MM.1S (cell line): Measurements from ENCODE around the gene MBTD1.

ENCODE experiments used
- EZH2 ChIP-seq: fragments of 300-600 bp; sonication (generic); optimal IDR thresholded peaks from 2 replicates; pipeline ENCODE3; 2017; ENCODE audit warnings: low read depth, mild to moderate bottlenecking, antibody characterized with exemption, low read length, mixed read lengths
- EZH2phosphoT487 ChIP-seq: fragments of 300-600 bp; sonication (generic); IDR thresholded peaks from 2 replicates; pipeline ENCODE4 v1.6.1; 2018; ENCODE audit warnings: antibody characterized with exemption, low read length
- TF ChIP-seq, protein P1 (sequence below): fragments of 300-600 bp; sonication (generic); IDR thresholded peaks from 2 replicates; pipeline ENCODE4 v1.5.1; 2016; ENCODE audit warnings: antibody characterized with exemption, low read length, mixed read lengths

DNA sequence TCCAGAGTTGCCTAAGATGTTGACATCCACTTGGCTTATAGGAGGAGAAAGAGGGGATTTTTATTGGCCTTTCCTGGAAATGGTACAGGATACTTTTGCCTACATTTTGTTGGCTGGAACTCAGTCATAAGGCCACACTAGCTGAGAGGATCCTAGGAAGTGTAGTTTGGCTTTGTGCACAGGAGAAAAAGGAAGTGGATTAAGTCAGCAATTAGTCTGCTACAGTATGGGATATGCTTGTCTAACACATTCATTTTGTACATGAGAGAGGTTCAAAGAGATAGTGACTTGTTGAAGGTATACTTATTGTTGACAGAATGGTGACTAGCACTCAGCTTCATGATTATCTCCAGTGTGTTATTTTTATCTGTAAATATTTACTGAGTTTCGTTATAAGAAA is 10.8 kb upstream of the MBTD1 start:
- TF ChIP-seq, protein P1, sequence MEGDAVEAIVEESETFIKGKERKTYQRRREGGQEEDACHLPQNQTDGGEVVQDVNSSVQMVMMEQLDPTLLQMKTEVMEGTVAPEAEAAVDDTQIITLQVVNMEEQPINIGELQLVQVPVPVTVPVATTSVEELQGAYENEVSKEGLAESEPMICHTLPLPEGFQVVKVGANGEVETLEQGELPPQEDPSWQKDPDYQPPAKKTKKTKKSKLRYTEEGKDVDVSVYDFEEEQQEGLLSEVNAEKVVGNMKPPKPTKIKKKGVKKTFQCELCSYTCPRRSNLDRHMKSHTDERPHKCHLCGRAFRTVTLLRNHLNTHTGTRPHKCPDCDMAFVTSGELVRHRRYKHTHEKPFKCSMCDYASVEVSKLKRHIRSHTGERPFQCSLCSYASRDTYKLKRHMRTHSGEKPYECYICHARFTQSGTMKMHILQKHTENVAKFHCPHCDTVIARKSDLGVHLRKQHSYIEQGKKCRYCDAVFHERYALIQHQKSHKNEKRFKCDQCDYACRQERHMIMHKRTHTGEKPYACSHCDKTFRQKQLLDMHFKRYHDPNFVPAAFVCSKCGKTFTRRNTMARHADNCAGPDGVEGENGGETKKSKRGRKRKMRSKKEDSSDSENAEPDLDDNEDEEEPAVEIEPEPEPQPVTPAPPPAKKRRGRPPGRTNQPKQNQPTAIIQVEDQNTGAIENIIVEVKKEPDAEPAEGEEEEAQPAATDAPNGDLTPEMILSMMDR: no peak
- TF ChIP-seq EZH2 (no peak), EZH2phosphoT487 (no peak)
